HG03457 (cell line): ENCODE results near the gene TMCC2.
"Not testable (repeated sequence)": the region's sequence is repeated elsewhere in the genome, so short reads cannot be mapped to it uniquely, and the experiment has no call there.

Source experiments
- ATAC-seq: cut with Tn5 transposase; IDR thresholded peaks from one replicate; pipeline ENCODE4 v1.9.1; 2021; ENCODE audit warnings: moderate number of reproducible peaks; ENCODE audit not compliant: unreplicated experiment

TMCC2 gene

DNA sequence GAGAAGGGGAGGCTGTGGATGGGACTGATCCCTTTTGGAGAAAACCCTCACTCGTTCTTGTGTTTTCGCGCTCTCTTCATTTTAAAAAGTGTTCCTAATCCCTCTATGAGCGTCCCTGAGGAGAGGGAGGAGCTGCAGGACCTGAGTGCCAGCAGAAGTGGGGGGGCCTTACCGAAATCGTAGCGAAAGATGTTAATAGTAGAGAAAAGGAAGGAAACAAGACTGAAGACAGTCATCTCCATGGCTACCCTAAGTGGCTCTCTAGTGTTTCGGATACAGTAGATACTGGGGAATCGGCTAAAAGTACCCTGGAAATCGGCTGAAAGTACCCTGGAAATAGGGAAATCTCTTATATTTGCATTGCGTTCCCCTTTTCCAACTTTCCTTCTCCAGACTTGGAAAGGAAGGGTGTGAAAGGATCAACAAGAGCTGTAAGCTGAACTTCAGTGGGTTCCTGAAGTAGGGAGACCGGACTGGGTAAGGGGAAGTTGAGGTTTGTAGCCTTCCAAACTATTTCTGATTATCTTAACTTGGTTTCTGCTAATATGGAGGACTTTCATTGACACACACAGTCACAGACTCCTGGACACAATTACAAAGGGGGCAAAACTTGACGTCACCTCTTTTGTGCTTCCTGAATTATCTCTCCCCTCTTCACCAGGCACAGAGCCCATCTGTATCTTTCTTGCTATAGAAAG, 15.8 kb upstream of the TMCC2 start:
- ATAC-seq, result no peak

- no peak for ATAC-seq
These were observed 13.0 kb upstream of the TMCC2 start for GRCh38 chr1:205214756-205215155.

GRCh38 chr1:205216588-205216987, 11.2 kb upstream of the TMCC2 start:
- ATAC-seq, result no peak

DNA sequence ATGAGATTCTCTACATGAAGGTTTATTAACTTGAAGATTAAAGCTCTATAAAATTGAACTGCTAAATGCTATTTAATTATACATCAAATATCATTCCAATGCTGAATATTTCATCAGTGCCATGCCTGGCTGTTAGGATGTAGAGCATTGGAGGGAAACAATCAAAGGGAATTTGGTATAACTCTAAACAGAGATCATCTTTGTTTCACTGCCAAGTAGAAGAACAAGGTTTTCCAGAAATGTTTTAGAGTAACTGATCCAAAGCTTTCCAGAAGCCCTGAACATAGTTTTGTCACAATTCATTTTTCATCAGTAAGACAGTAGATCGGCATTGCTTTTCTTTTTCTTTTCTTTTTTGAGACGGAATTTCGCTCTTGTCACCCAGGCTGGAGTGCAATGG, 10.3 kb upstream of the TMCC2 start:
- ATAC-seq, result no peak

- ATAC-seq, result no peak
These were observed 7.3 kb upstream of the TMCC2 start for GRCh38 chr1:205220421-205220820.

GRCh38 chr1:205224736-205225135, 3.0 kb upstream of the TMCC2 start:
- no peak for ATAC-seq

- no peak for ATAC-seq
These were observed 1.6 kb upstream of the TMCC2 start for GRCh38 chr1:205225901-205226765.

DNA sequence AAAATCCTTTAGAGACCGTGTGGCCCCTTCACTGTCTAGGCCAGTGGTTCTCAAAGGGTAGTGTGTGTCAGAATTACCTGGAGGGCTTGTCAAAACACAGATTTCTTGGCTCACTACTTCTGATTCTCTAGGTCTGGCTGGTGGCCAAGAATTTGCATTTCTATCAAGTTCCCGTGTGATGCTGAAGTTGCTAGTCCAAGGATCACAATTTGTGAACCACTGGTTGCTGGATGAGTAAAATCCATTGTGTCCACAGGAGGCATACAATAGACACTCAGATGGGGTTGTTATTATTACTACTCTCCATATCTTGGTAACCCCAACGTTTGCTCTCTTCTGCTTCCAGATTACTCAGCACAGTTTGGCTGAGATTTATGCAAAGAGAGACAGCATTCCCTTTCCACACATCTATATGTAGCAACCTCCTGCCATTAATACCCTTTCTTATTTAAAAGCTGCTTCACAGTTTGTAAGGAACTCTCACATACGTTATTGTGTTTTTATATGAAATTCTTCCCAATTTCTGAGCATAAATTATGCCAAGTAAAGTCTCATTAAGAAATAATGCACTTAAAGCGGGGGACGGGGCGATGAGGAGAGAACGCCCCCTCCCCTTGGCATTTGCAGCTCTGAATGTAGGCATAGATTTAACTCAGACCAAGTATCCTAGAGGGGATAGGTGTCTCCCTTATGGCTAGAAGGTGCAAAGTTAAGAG, 720 bp upstream of the TMCC2 start:
- no peak for ATAC-seq

DNA sequence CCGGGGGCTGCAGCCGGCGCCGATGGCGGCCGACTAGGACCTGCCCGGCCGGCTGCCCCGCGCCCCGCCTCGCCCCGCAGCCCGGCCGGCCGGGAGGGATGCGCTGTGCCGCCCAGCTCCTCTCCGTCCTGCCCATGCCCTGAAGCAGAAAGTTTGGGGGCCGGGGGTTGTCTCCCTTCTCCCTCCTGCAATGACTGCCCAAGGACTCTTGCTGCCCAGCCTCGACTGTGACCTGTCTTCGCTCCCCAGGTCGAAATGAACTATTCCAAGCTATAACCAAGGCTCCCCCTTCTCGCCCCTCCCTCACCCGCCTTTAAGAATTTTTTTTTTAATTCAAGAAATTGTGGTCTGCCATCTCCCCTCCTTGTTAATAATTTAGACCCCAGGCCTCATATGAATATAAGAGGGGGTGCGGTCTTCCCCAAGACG, 361 bp downstream of the TMCC2 start:
- no peak for ATAC-seq

DNA sequence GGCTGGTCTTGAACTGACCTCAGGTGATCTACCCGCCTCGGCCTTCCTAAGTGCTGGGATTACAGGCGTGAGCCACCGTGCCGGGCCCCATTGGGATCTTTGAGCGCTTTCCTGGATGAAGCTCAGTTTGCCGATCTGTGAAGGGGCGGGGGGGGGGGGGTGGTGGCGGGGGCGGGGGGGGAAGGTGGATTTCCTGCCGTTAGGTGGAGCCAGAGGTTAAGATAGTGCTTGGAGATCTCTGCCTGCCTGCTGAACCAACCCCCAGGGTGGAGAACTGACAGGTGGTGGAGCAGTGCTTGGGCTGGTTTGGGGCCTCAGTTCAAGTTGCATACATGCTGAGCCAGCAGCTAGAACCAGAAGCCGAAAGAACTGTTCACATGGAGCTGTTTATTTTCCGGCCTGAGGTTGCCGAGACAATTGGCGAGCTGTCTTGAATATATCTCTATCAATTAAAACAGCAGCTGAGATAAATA, 1.7 kb downstream of the TMCC2 start:
- ATAC-seq, result no peak

- no peak for ATAC-seq
These were observed 2.4 kb downstream of the TMCC2 start for GRCh38 chr1:205229916-205230700.

GRCh38 chr1:205230982-205231381, 3.2 kb downstream of the TMCC2 start:
- no peak for ATAC-seq

GRCh38 chr1:205232127-205232820, 4.5 kb downstream of the TMCC2 start:
- no peak for ATAC-seq

DNA sequence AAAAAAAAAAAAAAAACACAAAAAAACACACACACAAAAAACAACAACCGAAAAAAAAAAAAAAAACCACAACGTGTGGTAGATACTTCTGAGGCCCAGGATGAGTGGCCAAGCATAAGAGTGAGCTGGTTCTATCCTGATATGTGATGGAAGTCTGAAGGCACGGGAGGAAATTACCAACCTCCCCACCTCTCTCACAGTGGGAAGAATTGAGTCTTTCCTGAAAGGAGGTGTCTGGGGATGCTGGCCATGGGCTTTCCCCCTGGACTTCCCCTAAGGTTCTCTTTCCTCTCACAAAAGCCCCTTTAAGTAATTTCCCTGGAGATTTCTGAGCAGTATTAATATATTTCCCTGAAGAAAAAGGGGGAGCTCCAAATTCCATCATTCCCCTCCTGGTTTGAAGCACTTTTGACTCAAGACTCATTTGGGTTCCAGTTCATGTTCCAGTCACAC, 5.2 kb downstream of the TMCC2 start:
- ATAC-seq, result no peak

DNA sequence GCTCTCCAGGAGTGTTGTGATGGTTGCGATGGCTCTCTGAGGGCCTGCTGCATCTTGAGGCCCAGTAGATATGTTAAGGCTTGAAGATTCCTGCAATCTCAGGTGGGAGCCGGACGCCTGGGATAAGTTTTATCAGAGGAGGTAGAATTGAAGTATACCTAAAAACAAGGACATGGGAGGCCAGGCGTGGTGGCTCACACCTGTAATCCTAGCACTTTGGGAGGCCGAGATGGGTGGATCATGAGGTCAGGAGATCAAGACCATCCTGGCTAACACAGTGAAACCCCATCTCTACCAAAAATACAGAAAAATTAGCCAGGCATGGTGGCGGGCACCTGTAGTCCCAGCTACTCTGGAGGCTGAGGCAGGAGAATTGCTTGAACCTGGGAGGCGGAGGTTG, 6.2 kb downstream of the TMCC2 start:
- not testable (repeated sequence) for ATAC-seq

- no peak for ATAC-seq
These were observed 8.2 kb downstream of the TMCC2 start for GRCh38 chr1:205235951-205236350.

- ATAC-seq, result no peak
These were observed 8.8 kb downstream of the TMCC2 start for GRCh38 chr1:205236526-205236925.

DNA sequence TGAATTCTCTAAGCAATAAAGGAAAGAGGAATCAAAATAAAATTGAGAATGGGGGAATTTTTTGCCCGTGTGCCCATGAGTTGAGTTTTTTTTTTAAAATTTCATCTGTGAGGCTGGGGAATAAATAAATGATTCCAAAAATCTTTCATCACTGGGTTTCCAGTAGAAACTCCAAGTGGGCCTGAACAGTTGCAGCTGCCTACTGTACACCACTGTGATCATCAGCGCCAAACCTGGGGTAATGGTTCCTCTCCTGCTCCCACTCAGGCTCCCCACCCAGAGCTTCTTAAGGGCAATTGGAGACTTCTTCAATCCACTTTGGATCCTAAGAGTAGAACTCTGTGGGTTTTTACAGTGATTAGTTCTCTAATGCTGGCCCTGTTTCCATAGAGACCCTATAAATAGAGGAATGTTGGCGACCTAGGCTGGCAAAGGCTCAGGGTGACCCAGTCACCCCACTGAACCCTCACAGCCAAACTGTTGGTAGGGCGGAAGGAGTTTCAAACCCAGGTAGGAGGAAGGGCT, 9.3 kb downstream of the TMCC2 start:
- ATAC-seq, result no peak

- ATAC-seq, result no peak
These were observed 10.1 kb downstream of the TMCC2 start for GRCh38 chr1:205237526-205238484.
